ENCODE results near the gene BNC2.

DNA sequence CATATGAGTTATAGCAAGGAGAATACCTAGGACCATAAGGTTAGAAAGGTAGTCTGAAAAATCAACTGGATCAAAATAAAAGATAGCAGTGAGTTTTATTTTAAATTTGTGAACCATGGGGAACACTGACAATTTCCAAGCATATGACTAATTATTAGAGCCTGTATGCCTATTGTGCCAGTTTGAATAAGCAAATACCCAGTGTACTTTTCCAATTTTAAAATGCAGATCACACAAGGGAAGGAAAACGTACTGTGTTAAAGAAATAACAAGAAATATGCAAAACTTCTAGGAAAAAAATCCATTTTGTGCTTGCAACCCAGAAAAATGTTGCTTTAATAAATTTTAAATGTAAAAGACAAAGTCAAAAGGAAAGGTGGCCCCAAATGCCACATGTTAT is 257.4 kb downstream of the BNC2 start:
- TF ChIP-seq ZNF660 (tag by site-specific recombination; IDR thresholded peaks at IDR 0.05) (no peak), KLF1 (tag by site-specific recombination; IDR thresholded peaks at IDR 0.05) (no peak)

Measured in HEK293 (cell line).